ENCODE measurements around the gene CFAP68. TPM values are rescaled to one million over a fixed set of nuclear protein-coding genes. Genes with fewer than 3 reads are reported as not detected.

Gene CFAP68
- total and polyA plus RNA-seq, 9 of the 15 experiments (the other 6 are each of a cell fraction or from before 2014, with no cell fraction given): 22.8 to 72.3 (median 52.5) TPM

DNA sequence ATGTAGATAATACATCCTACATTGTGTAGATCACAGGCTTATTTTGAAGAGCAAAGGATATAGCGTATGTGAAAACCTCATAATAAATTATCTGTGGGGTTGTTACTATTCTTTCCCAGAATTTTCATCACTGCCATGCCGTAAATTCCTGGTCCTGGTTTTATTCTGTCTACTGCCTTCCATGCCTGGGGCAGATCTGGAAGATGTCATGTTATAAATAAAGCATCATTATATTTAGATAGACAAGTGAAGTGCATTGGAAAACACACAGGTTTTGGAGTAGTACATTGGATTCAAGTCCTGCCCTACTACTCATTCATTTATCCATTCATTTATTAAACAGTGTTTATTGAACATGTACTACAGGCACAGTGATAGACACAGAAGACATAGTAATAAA is 41.6 kb downstream of the CFAP68 start (continued):
- TF ChIP-seq, protein P1, sequence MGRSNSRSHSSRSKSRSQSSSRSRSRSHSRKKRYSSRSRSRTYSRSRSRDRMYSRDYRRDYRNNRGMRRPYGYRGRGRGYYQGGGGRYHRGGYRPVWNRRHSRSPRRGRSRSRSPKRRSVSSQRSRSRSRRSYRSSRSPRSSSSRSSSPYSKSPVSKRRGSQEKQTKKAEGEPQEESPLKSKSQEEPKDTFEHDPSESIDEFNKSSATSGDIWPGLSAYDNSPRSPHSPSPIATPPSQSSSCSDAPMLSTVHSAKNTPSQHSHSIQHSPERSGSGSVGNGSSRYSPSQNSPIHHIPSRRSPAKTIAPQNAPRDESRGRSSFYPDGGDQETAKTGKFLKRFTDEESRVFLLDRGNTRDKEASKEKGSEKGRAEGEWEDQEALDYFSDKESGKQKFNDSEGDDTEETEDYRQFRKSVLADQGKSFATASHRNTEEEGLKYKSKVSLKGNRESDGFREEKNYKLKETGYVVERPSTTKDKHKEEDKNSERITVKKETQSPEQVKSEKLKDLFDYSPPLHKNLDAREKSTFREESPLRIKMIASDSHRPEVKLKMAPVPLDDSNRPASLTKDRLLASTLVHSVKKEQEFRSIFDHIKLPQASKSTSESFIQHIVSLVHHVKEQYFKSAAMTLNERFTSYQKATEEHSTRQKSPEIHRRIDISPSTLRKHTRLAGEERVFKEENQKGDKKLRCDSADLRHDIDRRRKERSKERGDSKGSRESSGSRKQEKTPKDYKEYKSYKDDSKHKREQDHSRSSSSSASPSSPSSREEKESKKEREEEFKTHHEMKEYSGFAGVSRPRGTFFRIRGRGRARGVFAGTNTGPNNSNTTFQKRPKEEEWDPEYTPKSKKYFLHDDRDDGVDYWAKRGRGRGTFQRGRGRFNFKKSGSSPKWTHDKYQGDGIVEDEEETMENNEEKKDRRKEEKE (IDR thresholded peaks at IDR 0.05; ENCODE audit: borderline replicate concordance in 1 of 2, control insufficient read depth in 1 of 2, low read depth in 2 of 2, low read length in 1 of 2): no peak
- TF ChIP-seq HMG20B (CRISPR knock-in tag; IDR thresholded peaks at IDR 0.05): no peak
- TF ChIP-seq HMG20A (CRISPR knock-in tag; conservative IDR thresholded peaks at IDR 0.05): no peak
- TF ChIP-seq KDM1A (IDR thresholded peaks at IDR 0.05): no peak

DNA sequence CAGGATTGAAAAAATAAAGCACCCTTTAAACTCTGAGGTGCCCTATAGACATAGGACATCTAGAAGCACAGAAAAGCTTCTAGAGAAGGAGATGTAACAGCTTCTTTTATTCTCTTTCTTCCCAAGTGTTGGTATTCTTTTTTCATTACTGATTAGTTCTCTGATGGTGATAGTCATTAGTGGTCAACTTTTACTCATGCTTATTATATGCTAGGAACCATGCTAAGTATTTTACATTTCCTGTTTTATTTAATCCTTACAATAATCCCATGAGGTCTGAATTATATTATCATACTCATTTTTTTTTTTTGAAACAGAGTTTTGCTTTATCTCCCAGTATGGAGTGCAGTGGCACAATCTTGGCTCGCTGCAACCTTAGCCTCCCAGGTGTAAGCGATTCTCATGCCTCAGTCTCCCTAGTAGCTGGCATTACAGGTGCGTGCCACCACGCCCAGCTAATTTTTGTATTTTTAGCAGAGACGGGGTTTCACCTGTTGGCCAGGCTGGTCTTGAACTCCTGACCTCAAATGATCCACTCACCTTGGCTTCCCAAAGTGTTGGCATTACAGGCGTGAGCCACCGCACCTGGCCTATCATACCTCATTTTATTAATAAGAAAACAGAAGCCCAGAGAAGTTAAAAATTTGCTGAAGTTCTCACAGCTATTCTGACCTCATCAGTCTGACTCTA is 42.3 kb downstream of the CFAP68 start:
- BruUV-seq (replicated peaks): no TSS peak
- CTCF ChIA-PET (ENCODE audit: low intra/inter-chr PET ratio): no interaction called here
- no peak for ATAC-seq

More for the DNA sequence above, 42.3 kb downstream of the CFAP68 start:
- 74% methylated on average over 7 of the region's 7 CpGs for WGBS (ENCODE audit: insufficient coverage, low coverage, missing lambda C conversion rate)
- Histone ChIP-seq H3K4me1 (replicated peaks in 1 of 2; ENCODE audit: control insufficient read depth in 2 of 2, insufficient read depth in 2 of 2, low read length in 2 of 2) (peaks cover 22 to 31% of the 10 kb centered on the region in 2 experiments), H3K36me3 (ENCODE audit: control insufficient read depth, insufficient read depth, low read length) (no peaks in the 10 kb centered on the region), H2AFZ (ENCODE audit: low read depth, low read length) (no peak overlapping the region), H3K9ac (ENCODE audit: insufficient read depth in 1 of 2, low read depth in 2 of 2, low read length in 2 of 2) (no peak overlapping the region), H3K79me2 (ENCODE audit: control insufficient read depth, insufficient read depth, low read length) (no peaks in the 10 kb centered on the region), H3K9me1 (ENCODE audit: control insufficient read depth, insufficient read depth, low read length) (no peaks in the 10 kb centered on the region), H3K9me3 (replicated peaks; ENCODE audit: control insufficient read depth, insufficient read depth, low read depth, low read length) (no peaks in the 10 kb centered on the region), H3K27ac (ENCODE audit: extremely low read depth, low read depth, low read length) (no peak overlapping the region), H3K4me2 (ENCODE audit: insufficient read depth, low read length) (no peak overlapping the region), H3K27me3 (ENCODE audit: control insufficient read depth in 2 of 2, insufficient read depth in 2 of 2, low read length in 2 of 2) (no peaks in the 10 kb centered on the region), H3K4me3 (no peak overlapping the region), H4K20me1 (replicated peaks; ENCODE audit: control insufficient read depth, insufficient read depth, low read length) (no peaks in the 10 kb centered on the region)
- in situ Hi-C loops (cut with MboI) (no loop called here), intact Hi-C loops (cut with micrococcal nuclease) (no loop called here)
- TF ChIP-seq CXXC5 (CRISPR knock-in tag; IDR thresholded peaks at IDR 0.05): no peak
- no peak for TF ChIP-seq DPF2 (IDR thresholded peaks at IDR 0.05)
- TF ChIP-seq, protein P2, sequence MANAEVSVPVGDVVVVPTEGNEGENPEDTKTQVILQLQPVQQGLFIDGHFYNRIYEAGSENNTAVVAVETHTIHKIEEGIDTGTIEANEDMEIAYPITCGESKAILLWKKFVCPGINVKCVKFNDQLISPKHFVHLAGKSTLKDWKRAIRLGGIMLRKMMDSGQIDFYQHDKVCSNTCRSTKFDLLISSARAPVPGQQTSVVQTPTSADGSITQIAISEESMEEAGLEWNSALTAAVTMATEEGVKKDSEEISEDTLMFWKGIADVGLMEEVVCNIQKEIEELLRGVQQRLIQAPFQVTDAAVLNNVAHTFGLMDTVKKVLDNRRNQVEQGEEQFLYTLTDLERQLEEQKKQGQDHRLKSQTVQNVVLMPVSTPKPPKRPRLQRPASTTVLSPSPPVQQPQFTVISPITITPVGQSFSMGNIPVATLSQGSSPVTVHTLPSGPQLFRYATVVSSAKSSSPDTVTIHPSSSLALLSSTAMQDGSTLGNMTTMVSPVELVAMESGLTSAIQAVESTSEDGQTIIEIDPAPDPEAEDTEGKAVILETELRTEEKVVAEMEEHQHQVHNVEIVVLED (CRISPR knock-in tag; IDR thresholded peaks at IDR 0.05): no peak
- TF ChIP-seq HDAC3 (IDR thresholded peaks at IDR 0.05; ENCODE audit: borderline replicate concordance, partially characterized antibody): no peak
- TF ChIP-seq ZNF77 (CRISPR knock-in tag; IDR thresholded peaks at IDR 0.05): no peak
- TF ChIP-seq RBFOX2 (IDR thresholded peaks at IDR 0.05; ENCODE audit: low read depth, low read length): no peak
- no peak for TF ChIP-seq MTF1 (CRISPR knock-in tag; IDR thresholded peaks at IDR 0.05; ENCODE audit: borderline replicate concordance)
- POLR2A ChIA-PET: no interaction called here
- FAIRE-seq (no peak), DNase-seq (ENCODE audit: extremely low read depth in 1 of 4, low spot score in 3 of 4) (no peak)
